ENCODE results near the gene SYNCRIP.

The SYNCRIP gene

GRCh38 chr6:85680388-85680787 is 37.7 kb upstream of the SYNCRIP start:
- H3K4me3 ChIP-seq (ENCODE audit: low read length), result no peak overlapping the region

GRCh38 chr6:85679445-85680123 is 36.9 kb upstream of the SYNCRIP start:
- H3K4me3 ChIP-seq (ENCODE audit: low read length), result peak overlapping the region; percentile 62
- TF ChIP-seq CTCF (IDR thresholded peaks at IDR 0.05; ENCODE audit: insufficient read depth, low read depth, low read length, missing control alignments), result no peak
- DNase-seq (ENCODE audit: low read depth), result no peak

More at GRCh38 chr6:85680388-85680787, 37.7 kb upstream of the SYNCRIP start:
- no peak for DNase-seq (ENCODE audit: low read depth)
- TF ChIP-seq CTCF (IDR thresholded peaks at IDR 0.05; ENCODE audit: insufficient read depth, low read depth, low read length, missing control alignments), result no peak

GRCh38 chr6:85678602-85679444 is 36.1 kb upstream of the SYNCRIP start:
- H3K4me3 ChIP-seq (ENCODE audit: low read length), result peak overlapping the region; percentile 100
- DNase-seq (ENCODE audit: low read depth), result peak; percentile 99
- TF ChIP-seq CTCF (IDR thresholded peaks at IDR 0.05; ENCODE audit: insufficient read depth, low read depth, low read length, missing control alignments), result no peak

GRCh38 chr6:85678026-85678601 is 35.4 kb upstream of the SYNCRIP start:
- peak overlapping the region; percentile 100 for H3K4me3 ChIP-seq (ENCODE audit: low read length)
- no peak for TF ChIP-seq CTCF (IDR thresholded peaks at IDR 0.05; ENCODE audit: insufficient read depth, low read depth, low read length, missing control alignments)
- DNase-seq (ENCODE audit: low read depth), result no peak

- peak; percentile 14 for DNase-seq (ENCODE audit: low read depth)
- peak overlapping the region; percentile 100 for H3K4me3 ChIP-seq (ENCODE audit: low read length)
- no peak for TF ChIP-seq CTCF (IDR thresholded peaks at IDR 0.05; ENCODE audit: insufficient read depth, low read depth, low read length, missing control alignments)
Observed at GRCh38 chr6:85677234-85677956, 34.7 kb upstream of the SYNCRIP start.

GRCh38 chr6:85676086-85676729 is 33.5 kb upstream of the SYNCRIP start:
- peak; percentile 27 for DNase-seq (ENCODE audit: low read depth)
- no peak for TF ChIP-seq CTCF (IDR thresholded peaks at IDR 0.05; ENCODE audit: insufficient read depth, low read depth, low read length, missing control alignments)
- H3K4me3 ChIP-seq (ENCODE audit: low read length), result peak overlapping the region; percentile 100

Data from epithelial cell of esophagus (primary cell).